SHP77 treated with DMSO at 0.1 percent for 48 hours (cell line): ENCODE results near the gene PXYLP1.

Experiments
- DNase-seq: peaks from one replicate; lab custom pipeline; 2025; lab: John Stamatoyannopoulos, UW

PXYLP1 gene

GRCh38 chr3:141228395-141228794 lies 3.2 kb upstream of the PXYLP1 start:
- peak; percentile 72 for DNase-seq

GRCh38 chr3:141229132-141229531 lies 2.5 kb upstream of the PXYLP1 start:
- peak; percentile 26 for DNase-seq

- no peak for DNase-seq
Measured at GRCh38 chr3:141230293-141230692, 1.3 kb upstream of the PXYLP1 start.

- DNase-seq = no peak
Measured at GRCh38 chr3:141231952-141232823, 563 bp downstream of the PXYLP1 start.

- no peak for DNase-seq
Measured at GRCh38 chr3:141233457-141234161, 2.0 kb downstream of the PXYLP1 start.

- no peak for DNase-seq
Measured at GRCh38 chr3:141234283-141234682, 2.7 kb downstream of the PXYLP1 start.

- no peak for DNase-seq
Measured at GRCh38 chr3:141235661-141236171, 4.1 kb downstream of the PXYLP1 start.

- DNase-seq = no peak
Measured at GRCh38 chr3:141236361-141236760, 4.7 kb downstream of the PXYLP1 start.

- DNase-seq = peak; percentile 49
Measured at GRCh38 chr3:141237701-141238521, 6.3 kb downstream of the PXYLP1 start.

GRCh38 chr3:141239511-141240281 lies 8.1 kb downstream of the PXYLP1 start:
- DNase-seq = peak; percentile 32

GRCh38 chr3:141240286-141240685 lies 8.7 kb downstream of the PXYLP1 start:
- no peak for DNase-seq

- no peak for DNase-seq
Measured at GRCh38 chr3:141240687-141241615, 9.3 kb downstream of the PXYLP1 start.

- DNase-seq = no peak
Measured at GRCh38 chr3:141241616-141242376, 10.2 kb downstream of the PXYLP1 start.

- DNase-seq = no peak
Measured at GRCh38 chr3:141242377-141243092, 10.9 kb downstream of the PXYLP1 start.

GRCh38 chr3:141243271-141243707 lies 11.7 kb downstream of the PXYLP1 start:
- DNase-seq = no peak

GRCh38 chr3:141246224-141246957 lies 14.8 kb downstream of the PXYLP1 start:
- DNase-seq = no peak

- no peak for DNase-seq
Measured at GRCh38 chr3:141246958-141247301, 15.3 kb downstream of the PXYLP1 start.

GRCh38 chr3:141248064-141248463 lies 16.4 kb downstream of the PXYLP1 start:
- DNase-seq = no peak
